AG04449 (cell line): ENCODE results near the gene DBP.
A peak's percentile ranks its signal among the peaks of the same experiment; 100 is the strongest.

Source experiments
- CTCF ChIA-PET: fragments of 350-600 bp; formaldehyde crosslinking; extraction: SDS; loops from one replicate; lab custom pipeline; 2021; ENCODE audit warnings: antibody characterized with exemption; lab: Yijun Ruan, JAX
- POLR2A ChIA-PET: fragments of 400-600, 350-600 bp; formaldehyde crosslinking; extraction: SDS; loops from one replicate; lab custom pipeline; 2020; ENCODE audit warnings: antibody characterized with exemption, inconsistent platforms; lab: Yijun Ruan, JAX
- DNase-seq: peaks from one replicate; pipeline ENCODE4 v3.0.0-alpha.2; 2010; ENCODE audit warnings: low read depth, low spot score
- H3K4me3 ChIP-seq: 2 replicates; pipeline ENCODE4 v1.5.1; 2011; ENCODE audit warnings: low read depth, mild to moderate bottlenecking, control low read depth, low read length
- TF ChIP-seq, protein P1 (sequence below): IDR thresholded peaks from one replicate; pipeline ENCODE4 v1.5.1; 2011; ENCODE audit warnings: mild to moderate bottlenecking, moderate library complexity, low read length, control low read depth, inconsistent platforms; ENCODE audit not compliant: insufficient read depth; ENCODE audit errors: missing control alignments

The DBP gene

DNA sequence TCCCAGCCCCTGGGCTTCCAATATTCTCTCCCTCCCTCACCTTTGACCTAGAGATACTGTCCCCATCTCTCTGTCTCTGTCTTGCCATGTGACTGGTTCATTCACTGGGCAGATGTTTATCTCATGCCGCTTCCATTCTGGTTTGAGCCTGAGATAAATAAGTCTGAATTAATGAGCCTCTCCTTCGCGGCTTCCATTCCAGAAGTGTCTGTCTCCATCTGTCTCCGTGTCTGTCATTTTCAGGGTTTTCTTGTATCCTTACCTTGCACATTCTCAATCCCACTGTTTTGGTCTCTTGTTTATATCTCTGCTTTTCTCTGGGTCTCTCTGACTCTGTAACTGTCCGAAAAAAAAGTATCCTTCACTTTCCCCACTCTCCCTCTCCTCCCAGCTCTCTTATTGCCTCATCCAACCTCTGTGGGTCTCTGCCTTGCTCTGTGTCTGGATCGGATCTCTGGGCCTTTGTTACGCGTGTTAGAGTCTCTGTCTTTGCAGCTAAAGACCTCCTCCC, 13.6 kb downstream of the DBP start:
- DNase-seq = no peak
- TF ChIP-seq, protein P1, sequence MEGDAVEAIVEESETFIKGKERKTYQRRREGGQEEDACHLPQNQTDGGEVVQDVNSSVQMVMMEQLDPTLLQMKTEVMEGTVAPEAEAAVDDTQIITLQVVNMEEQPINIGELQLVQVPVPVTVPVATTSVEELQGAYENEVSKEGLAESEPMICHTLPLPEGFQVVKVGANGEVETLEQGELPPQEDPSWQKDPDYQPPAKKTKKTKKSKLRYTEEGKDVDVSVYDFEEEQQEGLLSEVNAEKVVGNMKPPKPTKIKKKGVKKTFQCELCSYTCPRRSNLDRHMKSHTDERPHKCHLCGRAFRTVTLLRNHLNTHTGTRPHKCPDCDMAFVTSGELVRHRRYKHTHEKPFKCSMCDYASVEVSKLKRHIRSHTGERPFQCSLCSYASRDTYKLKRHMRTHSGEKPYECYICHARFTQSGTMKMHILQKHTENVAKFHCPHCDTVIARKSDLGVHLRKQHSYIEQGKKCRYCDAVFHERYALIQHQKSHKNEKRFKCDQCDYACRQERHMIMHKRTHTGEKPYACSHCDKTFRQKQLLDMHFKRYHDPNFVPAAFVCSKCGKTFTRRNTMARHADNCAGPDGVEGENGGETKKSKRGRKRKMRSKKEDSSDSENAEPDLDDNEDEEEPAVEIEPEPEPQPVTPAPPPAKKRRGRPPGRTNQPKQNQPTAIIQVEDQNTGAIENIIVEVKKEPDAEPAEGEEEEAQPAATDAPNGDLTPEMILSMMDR = no peak
- CTCF ChIA-PET = interaction anchor here (1.0 to 1.2 kb wide), 3 partner anchors 10 to 134 kb away, joined by 3 to 4 read pairs (median 3); no protein-coding TSS in a partner anchor
- peak overlapping the region; percentile 55 for H3K4me3 ChIP-seq
- POLR2A ChIA-PET = interaction anchor here (0.6 to 1.3 kb wide), 6 partner anchors 9 to 1007 kb away, joined by 3 to 17 read pairs (median 4); partner anchors contain the start of gene DBP

DNA sequence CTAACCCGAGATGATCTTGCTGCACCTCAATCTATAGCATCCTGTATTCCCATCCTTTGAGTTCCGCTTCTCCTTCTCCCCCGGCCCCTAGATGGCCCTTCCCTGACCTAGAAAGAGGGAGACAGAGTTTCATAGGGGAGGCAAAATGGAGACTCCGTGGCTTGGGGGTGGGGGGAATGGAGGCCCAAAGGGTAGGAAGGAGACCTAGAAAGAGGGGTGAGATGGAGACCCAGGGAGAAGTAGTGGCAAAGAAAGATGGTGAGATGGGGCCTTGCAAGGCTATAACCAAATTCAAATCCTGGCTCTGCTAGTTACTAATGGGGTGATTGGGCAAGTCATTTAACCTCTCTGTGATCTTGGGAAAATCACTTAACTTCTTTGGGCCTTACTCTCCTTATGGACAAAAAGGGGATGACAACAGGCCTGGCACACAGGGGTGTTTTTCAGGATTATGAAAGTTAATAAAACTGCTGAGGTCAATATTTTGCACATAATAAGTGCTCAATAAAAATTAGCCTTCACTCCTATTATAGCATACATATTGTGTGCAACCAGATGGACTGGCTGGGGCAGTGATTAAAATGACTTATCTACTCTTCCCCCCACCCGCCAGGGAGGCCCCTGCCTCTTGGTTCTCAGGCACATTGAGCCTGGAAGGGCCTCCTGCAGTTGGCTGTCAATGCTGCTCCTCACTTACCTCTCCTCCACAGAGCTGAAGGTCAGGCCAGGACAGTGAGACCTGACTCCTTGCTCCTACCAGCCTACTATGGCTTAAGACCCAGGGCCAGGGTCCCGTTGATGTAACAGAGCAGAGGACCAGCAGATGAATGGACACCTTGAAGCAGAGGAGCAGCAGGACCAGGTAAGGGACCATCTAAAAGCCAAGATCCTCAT, 17.2 kb downstream of the DBP start:
- TF ChIP-seq, protein P1 = no peak
- CTCF ChIA-PET = interaction anchor here (2.2 to 6.1 kb wide), 3 partner anchors 11 to 130 kb away, joined by 4 to 27 read pairs (median 22); no protein-coding TSS in a partner anchor
- POLR2A ChIA-PET = interaction anchor here (0.6 to 3.0 kb wide), 15 partner anchors 8 to 398 kb away, joined by 3 to 28 read pairs (median 4); partner anchors contain the start of genes DBP, EMP3 and TMEM143

DNA sequence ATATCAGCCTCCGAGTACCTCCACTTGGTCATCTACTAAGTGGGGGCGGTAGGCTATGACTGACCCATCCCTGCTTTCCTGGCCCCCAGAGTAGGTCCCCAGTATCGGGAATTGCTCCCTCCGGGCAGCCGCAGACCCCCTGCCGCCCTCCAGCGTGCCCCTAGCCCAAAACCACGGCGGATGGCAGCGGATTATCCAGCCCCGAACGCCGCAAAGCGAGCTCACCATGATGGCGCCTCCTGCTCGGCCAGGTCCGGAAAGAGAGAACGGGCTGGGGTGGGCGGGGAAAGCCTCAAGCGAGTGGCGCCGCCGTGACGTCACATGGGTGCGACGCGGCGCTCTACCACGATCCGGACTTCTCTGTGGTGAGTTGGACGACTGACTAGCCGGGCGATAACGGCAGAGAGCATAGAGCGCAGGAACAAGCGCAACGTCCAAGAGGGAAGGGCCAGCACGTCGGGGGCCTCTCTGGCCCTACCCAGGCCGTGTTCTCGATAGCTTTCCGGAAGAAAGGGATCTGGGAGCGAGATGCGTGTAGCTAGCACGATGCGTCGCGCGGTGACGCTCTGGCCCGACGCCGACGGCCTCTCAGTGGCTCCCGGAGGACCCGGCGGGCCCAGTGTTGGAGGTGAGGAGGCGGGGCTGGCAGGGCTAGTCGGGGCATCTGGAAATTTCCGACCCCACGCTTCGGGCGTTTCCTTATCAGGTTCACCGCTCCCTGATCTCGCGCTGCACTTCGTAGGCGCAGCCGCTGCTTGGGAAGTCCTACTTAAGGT, 18.1 kb downstream of the DBP start, which contains the start of the genes RPL18 and SPHK2:
RPL18 (minus strand) TSS at position 263 of the 776 bp plus-strand sequence; CDS start at position 228, 35 bp downstream.
SPHK2 (plus strand) TSS at position 591 of the 776 bp plus-strand sequence. CDS start 1,009 bp downstream, outside the sequence.
- DNase-seq = peak; percentile 99
- CTCF ChIA-PET = interaction anchor here (1.5 to 6.1 kb wide), 4 partner anchors 11 to 129 kb away, joined by 4 to 27 read pairs (median 13); no protein-coding TSS in a partner anchor
- H3K4me3 ChIP-seq = peak within 1 kb of the TSS; percentile 97
- POLR2A ChIA-PET = interaction anchor here (0.5 to 3.0 kb wide), 17 partner anchors 9 to 1459 kb away, joined by 3 to 28 read pairs (median 4); partner anchors contain the start of genes DBP, EMP3 and TMEM143
- TF ChIP-seq, protein P1 = no peak

More for the DNA sequence above, 17.2 kb downstream of the DBP start:
- peak overlapping the region; percentile 81 for H3K4me3 ChIP-seq
- DNase-seq = no peak

DNA sequence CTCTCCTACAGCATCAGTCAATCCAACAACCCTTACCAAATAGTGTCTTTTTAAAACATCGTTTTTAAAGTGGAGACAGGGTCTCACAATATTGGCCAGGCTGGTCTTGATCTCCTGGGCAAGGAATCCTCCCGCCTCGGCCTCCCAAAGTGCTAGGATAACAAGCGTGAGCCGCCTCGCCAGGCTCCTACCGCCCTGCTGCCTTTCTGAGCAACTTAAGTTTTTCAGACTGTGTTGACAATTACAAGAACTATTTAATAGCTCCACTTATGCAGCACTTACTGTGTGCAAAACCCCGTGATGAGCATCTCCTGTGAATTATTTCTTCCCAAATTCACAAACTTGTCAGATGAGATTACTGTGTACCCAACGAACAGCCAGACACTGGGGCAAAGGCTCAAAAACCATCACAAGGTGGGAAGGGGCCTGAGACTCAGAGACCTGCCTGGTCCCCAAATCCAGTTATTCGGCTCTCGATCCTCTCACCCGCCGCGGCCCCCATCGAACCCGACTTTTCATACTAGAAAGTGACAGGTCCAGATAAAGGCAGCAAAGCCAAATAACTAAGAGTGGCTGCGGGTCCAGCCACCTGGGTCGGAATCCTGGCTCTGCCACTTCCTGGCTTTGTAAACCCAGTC, 18.8 kb downstream of the DBP start:
- no peak for DNase-seq
- ChIA-PET CTCF (interaction anchor here (1.0 to 6.1 kb wide), 5 partner anchors 10 to 128 kb away, joined by 4 to 27 read pairs (median 4); no protein-coding TSS in a partner anchor), POLR2A (interaction anchor here (0.5 to 3.0 kb wide), 8 partner anchors 9 to 1458 kb away, joined by 3 to 28 read pairs (median 6); partner anchors contain the start of gene TMEM143)
- TF ChIP-seq, protein P1 = no peak
- peak overlapping the region; percentile 97 for H3K4me3 ChIP-seq
